Kasumi-1 (cell line): ENCODE data around the gene TUBG1.
"Not testable (repeated sequence)": the region's sequence is repeated elsewhere in the genome, so short reads cannot be mapped to it uniquely, and the experiment has no call there.

Source experiments
- DNase-seq, 2 experiments: peaks; one replicate each; lab custom pipeline; 2025; lab: John Stamatoyannopoulos, UW

Gene TUBG1

DNA sequence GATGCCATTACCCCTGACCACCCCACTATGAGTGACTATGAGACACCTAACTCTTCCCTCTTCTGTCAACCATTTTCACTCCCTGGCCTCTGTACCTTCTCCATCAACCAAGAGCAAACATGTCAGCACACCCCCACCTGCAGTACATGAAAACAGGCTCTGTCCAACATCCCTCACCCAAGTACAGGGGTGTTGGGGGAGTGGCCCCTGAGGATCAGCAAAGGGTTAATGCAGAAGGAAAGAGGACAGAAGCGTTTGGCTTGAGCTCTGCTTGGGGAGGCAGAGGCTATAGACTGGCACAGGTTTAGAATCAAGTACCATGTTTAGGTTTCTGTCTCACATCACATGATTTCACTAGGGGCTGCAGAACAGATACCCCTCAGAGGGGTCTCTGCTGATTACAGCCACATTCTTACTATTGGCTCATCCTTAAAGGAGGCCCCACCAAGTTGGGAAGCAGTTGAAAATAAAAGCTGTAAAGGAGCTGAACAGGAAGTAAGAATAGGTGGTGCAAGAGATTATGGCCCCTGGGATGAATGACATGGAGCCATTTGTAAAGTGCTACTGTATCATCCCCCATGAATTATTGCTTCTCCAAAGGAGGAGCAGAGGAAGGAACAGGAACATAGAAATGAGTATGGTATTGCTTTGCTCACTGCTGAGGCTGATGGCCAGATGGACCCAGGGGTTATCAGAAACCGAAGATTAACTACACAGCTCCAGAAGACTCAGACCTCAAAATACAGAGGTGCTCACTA lies 29.5 kb upstream of the TUBG1 start:
- no peak for DNase-seq

DNA sequence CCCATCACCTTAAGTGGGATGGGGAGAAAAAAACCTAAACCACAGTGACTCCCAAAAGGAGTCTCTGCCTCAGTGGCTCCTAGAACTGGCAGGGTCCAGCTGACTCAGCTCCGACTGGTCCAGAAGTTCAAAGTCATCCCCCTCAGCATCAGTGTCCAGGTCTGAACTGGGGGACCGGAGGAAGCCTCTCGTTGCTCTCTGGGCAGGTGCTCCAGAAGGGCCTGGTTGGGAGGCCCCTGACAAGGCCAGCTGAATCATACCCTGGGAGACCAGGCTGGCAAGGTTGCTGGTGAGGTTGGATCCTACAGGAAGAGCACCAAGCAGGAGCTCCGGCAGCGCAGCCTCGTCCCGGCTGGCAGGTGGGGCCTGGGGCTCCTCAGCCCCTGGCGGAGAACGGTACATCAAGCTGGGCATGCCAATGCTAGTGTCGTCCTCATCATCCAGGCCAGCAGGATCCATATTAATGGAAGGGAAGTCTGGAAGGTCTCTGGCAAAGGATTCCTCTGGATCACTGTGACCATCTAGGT lies 27.7 kb upstream of the TUBG1 start:
- no peak for DNase-seq

DNA sequence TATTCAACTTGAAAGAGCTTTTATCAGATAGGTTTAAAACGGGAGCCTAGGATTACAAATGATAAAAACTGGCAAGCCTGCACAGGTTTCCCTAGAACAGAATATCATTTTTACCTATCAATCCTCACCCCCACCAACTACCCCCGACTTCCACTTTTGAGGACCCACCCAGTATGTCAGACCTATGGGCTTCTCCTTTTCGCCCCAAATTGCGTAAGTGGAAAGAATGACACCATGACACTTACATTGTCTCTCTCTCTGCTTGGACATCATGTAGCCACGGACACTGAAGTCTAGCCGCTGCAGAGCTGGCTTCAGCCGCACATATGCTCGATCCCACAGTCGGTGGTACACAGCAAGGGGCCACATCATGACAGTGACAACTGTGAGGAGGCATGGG lies 24.6 kb upstream of the TUBG1 start:
- no peak for DNase-seq

GRCh38 chr17:42585353-42585752 lies 24.1 kb upstream of the TUBG1 start:
- DNase-seq: no peak

DNA sequence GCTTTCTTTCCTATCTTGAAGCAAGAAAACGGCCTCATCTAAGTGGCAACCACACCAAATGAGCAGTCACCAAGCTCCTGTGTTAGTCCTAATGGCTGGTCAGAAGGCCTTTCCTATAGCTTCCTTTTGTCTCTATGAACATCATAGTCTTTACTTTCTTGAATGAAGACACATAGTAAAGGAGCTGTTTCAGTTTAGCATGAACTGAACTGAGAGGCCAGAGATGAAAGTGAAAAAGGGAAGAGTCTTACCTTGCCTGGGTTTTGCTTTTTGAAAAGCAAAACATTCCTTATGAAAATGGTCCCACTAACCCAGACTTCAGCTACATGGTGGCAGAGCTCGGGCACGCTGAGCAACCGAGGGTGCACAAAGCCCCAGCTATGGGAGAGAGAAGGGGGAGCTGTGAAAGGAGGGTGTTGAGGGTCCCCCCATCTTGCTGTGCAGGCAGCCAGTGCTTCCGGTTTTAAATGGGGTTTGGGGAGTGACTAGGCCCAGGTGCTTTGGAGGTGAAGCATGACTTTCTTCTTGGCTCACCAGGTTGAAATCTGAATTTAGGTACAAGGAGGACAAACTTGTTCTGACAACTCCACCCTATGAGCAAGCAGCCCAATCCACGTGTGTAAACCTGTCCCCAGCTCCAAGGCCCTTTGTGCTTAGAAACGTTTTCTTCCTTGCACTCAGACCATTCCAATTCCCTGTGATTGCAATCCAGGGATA lies 22.8 kb upstream of the TUBG1 start:
- DNase-seq: no peak

DNA sequence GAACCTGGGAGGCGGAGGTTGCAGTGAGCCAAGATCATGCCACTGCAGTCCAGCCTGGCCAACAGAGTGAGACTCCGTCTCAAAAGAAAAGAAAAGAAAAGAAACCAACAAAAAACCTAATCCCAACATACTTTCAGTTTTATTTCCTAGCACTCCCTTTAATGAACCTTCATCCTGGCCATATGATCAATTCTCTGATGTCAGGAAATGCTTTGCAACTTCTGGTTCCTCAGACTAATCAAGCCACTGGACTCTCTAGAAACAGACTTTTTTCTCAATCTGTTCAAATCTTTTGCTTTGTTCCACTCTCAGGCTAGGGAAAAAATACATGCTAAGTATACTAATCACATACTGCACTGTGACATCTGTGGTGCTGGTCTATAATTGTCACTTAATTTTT lies 18.6 kb upstream of the TUBG1 start:
- no peak for DNase-seq

- DNase-seq: no peak
Measured at GRCh38 chr17:42591411-42591810, 18.1 kb upstream of the TUBG1 start.

- no peak for DNase-seq
Measured at GRCh38 chr17:42596386-42596785, 13.1 kb upstream of the TUBG1 start.

GRCh38 chr17:42598905-42599304 lies 10.6 kb upstream of the TUBG1 start:
- peak in 1 of 2 experiments; percentile 6 for DNase-seq

DNA sequence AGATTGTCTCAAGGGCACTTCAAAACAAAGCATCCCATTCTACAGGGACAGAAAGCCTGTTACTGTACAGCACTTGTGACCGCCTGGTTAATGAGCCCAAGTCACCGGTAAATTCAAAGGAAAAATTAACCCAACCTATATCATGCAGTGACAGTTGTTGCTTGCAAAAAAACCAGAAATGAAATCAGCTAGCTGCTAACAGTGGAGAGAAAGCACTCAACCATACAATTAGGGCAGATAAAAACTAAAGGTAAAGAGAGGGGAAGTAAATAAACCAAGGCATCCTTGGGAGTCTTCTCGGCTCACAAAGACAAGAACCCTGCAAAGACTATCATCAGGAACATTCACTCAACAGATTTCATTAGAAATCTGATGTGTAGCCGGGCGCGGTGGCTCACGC lies 6.2 kb upstream of the TUBG1 start:
- DNase-seq: no peak

DNA sequence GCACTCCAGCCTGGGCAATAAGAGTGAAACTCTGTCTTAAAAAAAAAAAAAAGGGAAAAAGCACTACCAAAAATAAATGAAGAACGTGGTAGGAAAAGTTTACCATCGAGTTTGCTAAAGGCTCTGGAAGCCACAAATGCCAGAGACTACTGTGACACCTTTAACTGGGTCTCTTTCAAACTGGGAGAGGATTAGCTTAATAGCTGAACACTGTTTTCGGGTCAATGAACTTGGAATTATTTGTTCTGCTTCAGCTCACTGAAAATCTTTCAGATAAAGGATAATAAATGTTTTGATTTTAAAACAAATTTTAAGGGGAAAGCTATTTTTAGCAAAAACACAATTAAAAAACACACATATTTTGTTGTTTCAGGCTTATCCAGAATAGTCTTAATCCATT lies 1.7 kb upstream of the TUBG1 start:
- no peak for DNase-seq

DNA sequence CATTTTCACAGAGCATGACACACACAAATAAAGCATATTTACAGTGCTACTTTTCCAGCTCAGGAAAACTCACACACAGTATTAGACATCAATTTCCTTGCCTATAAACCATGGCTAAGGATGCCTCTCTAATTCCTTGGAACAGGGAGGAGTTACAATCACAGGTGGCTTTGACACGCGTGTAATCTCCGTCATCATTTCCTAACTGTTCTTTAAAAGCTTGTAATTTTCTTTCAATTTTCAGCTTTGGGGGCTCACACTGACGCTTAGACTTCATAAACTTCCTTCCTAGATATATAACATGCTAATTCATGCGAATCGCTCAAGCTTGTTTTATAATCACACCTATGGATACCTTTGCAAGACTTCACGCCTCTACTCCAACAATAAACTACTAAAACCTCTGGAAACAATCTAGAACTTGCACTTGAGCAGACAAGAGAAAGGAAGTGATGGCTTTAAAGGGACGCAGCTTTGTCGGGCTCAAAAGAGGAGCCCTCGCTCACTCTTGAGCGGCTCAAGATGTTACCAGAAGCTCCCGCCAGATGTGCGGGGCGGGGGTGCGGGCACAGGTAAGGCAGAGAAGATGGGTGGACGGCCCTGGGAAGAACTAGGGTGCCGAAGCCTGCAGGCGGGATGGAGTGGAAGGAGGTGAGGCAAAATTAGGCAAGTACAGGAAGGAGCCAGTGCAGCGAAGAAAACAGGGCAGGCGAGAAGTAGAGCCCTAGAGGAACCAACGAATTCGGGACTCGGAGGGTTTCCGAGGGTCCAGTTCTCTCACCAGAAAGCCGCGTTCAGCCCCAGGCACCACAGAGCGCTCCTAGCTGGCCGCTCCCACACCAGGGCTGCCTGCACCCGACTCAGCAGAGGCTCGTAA lies 940 bp upstream of the TUBG1 start:
- peak; percentile 28 to 43 for DNase-seq

DNA sequence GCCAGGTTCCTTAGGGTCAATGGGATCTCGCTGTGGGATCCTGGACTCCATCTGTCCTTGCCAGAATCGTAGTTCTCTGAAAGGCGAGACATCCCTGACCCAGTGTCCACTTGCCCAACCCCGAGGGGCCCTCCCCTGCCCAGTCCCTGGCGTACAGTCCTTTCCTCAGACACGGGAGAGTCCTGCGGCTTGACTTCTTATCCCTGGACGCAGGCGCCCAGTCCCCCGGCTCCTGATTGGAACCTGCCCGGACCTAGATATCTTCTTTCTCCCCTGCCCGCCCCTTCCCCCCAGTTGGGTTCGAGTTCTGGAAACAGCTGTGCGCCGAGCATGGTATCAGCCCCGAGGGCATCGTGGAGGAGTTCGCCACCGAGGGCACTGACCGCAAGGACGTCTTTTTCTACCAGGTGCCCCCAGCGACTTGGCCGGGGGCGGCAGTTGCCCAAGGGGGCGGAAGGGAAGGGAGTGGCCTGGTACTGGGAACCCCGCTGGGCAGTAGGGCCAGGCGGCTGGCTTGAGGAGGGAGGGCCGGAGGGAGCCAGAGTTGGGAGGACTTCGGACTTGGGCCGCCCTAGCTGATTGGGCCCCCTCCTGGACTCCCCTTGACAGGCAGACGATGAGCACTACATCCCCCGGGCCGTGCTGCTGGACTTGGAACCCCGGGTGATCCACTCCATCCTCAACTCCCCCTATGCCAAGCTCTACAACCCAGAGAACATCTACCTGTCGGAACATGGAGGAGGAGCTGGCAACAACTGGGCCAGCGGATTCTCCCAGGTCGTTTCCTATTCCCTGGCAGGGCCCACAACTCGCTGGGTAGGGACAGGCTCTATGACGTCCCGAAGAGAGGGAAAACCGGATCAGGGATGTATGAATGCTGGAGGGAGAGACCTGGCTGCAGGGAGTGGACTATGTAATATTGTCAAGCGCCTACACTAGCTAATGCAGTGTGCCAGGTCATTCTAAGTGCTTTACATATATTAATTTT lies 625 bp downstream of the TUBG1 start:
- not testable (repeated sequence) for DNase-seq

- no peak for DNase-seq
Measured at GRCh38 chr17:42612013-42612412, 2.5 kb downstream of the TUBG1 start.

DNA sequence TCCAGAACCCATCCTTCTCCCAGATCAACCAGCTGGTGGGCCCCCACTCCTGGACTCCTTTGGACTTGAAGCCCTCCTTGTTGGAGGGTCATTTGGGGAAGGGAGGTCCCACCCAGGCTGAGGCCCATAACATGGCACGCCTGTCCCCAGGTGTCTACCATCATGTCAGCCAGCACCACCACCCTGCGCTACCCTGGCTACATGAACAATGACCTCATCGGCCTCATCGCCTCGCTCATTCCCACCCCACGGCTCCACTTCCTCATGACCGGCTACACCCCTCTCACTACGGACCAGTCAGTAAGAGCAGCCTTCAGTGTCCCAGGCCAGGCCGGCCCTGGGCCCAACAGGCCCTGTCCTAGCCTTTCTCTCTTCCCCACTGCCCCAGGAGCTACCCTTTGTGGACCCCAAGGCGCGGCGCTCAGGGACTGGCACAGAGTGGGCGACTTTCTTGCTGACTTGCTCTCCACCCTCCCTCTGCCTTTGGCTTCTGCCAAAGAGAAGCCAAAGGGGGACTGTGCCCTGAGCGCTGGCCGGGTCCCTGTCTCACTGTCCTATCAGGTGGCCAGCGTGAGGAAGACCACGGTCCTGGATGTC lies 4.3 kb downstream of the TUBG1 start:
- DNase-seq: no peak

DNA sequence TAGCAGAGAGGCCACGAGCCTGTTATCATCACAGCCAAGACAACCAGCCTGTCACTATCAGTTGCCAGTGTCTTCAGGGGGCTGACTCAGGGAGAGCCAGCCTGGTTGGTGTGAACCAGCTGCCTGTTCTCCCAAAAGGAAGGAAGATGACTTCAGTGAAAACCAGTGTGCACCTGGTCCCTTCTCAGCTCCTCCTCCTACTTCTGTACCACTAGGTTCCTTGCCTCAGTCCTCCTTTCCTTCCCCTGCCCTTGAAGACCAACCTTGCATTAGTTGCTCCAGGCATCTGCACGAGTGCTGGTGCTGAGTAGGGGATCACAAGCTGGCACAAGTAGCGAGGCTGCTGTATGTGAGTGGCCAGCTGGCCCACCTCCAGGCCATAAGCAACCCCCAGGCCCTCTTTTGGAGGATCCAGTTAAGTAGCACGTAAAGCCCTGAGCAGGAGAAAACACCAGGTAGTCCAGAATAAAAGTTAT lies 8.5 kb downstream of the TUBG1 start:
- no peak for DNase-seq

DNA sequence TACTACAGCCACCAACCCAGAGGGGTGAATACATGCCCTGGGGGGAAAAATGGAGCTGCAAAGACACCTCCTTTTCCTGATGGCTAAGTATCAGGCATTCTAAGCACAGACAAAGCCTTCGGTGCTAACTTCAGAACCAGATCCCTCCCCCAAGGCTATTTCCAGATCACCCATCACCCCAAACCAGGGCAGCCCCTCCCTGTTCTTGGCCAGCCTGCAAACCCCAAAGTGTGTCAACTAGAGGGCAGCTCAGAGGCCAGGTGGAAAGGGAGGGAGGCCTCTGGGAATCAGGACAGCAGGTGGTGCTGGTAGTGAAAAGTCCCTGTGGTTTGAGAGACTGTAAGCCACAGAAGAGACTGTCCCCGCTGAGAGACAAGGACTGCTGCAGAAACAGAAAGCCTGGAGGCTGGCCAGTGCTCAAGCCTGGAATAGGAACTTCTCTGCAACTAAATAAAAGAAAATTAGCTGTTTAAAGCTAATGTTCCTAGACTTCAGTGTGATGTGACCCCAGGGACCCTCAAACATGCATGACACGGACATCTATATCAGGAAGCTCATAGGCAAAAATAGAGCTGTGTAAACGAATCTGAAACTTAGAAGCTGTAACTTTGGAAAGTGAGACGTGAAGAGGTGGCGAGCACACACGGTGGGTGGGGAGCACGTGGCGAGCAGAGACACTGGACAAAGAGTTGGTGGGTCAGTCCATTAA lies 9.1 kb downstream of the TUBG1 start:
- no peak for DNase-seq

DNA sequence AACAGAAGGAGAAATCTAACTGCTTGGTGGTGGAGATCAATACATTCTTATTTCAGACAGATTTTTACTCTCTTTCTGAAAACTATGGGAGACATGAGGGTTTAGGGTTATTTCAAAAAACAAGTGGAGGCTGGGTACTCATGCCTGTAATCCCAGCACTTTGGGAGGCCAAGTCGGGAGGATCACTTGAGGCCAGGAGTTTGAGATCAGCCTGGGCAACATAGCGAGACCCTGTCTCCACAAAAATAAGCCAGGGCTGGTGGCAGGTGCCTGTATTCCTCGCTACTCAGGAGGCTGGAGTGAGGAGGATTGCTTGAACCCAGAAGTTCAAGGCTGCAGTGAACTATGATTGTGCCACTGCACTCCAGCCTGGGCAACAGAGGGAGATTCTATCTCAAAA lies 12.5 kb downstream of the TUBG1 start:
- DNase-seq: not testable (repeated sequence)

- no peak for DNase-seq
Measured at GRCh38 chr17:42623271-42623670, 13.8 kb downstream of the TUBG1 start.
